Neural cell (in vitro differentiated cells): Measurements from ENCODE around the gene STRN.
"Not testable (repeated sequence)": the region's sequence is repeated elsewhere in the genome, so short reads cannot be mapped to it uniquely, and the experiment has no call there.

Experiments
- CTCF ChIP-seq: fragments of 450-650 bp; IDR thresholded peaks from 2 replicates; pipeline ENCODE4 v1.5.1; 2014; ENCODE audit warnings: antibody characterized with exemption, mild to moderate bottlenecking, moderate library complexity; ENCODE audit not compliant: poor library complexity, severe bottlenecking
- EP300 ChIP-seq: fragments of 450-650 bp; conservative IDR thresholded peaks from 2 replicates; pipeline ENCODE4 v1.6.1; 2014; ENCODE audit warnings: antibody characterized with exemption, mild to moderate bottlenecking, moderate library complexity; ENCODE audit not compliant: poor library complexity, severe bottlenecking
- MXI1 ChIP-seq: fragments of 450-650 bp; conservative IDR thresholded peaks from 2 replicates; pipeline ENCODE4 v1.6.1; 2014; ENCODE audit warnings: antibody characterized with exemption, mild to moderate bottlenecking; ENCODE audit not compliant: poor library complexity, severe bottlenecking
- RAD21 ChIP-seq: fragments of 450-650 bp; conservative IDR thresholded peaks from 2 replicates; pipeline ENCODE4 v1.6.1; 2014; ENCODE audit warnings: antibody characterized with exemption, mild to moderate bottlenecking, moderate library complexity
- TF ChIP-seq, protein P1 (sequence below): IDR thresholded peaks from 2 replicates; pipeline ENCODE4 v1.6.1; 2012; ENCODE audit warnings: borderline replicate concordance

DNA sequence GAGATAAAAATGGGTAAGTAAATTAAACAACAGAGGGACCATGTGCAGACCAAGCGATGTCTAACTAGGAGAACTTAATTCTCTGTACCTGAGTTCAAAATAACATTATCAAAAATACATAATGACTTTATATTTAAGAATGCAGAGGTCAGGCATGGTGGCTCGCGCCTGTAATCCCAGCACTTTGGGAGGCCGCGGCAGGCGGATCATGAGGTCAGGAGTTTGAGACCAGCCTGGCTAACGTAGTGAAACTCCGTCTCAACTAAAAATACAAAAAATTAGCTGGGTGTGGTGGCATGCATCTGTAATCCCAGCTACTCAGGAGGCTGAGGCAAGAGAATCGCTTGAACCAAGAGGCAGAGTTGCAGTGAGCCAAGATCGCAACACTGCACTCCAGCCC lies 21.1 kb downstream of the STRN start:
- TF ChIP-seq, protein P1, sequence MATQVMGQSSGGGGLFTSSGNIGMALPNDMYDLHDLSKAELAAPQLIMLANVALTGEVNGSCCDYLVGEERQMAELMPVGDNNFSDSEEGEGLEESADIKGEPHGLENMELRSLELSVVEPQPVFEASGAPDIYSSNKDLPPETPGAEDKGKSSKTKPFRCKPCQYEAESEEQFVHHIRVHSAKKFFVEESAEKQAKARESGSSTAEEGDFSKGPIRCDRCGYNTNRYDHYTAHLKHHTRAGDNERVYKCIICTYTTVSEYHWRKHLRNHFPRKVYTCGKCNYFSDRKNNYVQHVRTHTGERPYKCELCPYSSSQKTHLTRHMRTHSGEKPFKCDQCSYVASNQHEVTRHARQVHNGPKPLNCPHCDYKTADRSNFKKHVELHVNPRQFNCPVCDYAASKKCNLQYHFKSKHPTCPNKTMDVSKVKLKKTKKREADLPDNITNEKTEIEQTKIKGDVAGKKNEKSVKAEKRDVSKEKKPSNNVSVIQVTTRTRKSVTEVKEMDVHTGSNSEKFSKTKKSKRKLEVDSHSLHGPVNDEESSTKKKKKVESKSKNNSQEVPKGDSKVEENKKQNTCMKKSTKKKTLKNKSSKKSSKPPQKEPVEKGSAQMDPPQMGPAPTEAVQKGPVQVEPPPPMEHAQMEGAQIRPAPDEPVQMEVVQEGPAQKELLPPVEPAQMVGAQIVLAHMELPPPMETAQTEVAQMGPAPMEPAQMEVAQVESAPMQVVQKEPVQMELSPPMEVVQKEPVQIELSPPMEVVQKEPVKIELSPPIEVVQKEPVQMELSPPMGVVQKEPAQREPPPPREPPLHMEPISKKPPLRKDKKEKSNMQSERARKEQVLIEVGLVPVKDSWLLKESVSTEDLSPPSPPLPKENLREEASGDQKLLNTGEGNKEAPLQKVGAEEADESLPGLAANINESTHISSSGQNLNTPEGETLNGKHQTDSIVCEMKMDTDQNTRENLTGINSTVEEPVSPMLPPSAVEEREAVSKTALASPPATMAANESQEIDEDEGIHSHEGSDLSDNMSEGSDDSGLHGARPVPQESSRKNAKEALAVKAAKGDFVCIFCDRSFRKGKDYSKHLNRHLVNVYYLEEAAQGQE: not testable (repeated sequence)
- TF ChIP-seq MXI1, CTCF, RAD21, EP300: not testable (repeated sequence)
